Measurements from ENCODE around the gene HNRNPLL. TPM values are rescaled to one million over a fixed set of nuclear protein-coding genes. Genes with fewer than 3 reads are reported as not detected.
A peak's percentile ranks its signal among the peaks of the same experiment; 100 is the strongest.

Gene HNRNPLL
- total and polyA plus RNA-seq, 2 of the 13 experiments (the other 11 are each of a cell fraction or from before 2014, with no cell fraction given) = 49.4 to 103 TPM

DNA sequence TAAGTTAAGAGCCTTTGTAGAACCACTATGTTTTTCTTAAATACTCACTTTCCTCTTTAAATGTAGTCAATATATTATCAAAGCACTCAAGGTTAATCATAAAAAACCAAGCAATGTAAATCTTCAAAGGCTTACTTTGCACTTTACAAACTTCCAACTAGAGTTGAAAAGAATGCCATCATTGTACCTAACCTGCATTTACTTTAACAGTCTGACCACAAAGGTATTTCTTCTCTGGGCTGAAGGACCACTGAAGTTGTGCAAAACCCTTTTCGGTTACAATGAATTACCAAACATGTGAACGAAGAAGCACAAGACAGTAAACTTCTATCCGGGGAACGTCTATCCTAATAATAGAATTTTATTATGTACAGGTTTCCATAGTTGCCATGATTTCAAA is 3.0 kb downstream of the HNRNPLL start (continued):
- no peak for TF ChIP-seq ZNF780A (CRISPR knock-in tag; IDR thresholded peaks at IDR 0.05)
- TF ChIP-seq, protein P1, sequence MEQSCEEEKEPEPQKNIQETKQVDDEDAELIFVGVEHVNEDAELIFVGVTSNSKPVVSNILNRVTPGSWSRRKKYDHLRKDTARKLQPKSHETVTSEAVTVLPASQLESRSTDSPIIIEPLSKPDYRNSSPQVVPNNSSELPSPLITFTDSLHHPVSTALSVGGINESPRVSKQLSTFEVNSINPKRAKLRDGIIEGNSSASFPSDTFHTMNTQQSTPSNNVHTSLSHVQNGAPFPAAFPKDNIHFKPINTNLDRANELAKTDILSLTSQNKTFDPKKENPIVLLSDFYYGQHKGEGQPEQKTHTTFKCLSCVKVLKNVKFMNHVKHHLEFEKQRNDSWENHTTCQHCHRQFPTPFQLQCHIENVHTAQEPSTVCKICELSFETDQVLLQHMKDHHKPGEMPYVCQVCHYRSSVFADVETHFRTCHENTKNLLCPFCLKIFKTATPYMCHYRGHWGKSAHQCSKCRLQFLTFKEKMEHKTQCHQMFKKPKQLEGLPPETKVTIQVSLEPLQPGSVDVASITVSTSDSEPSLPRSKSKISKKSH (CRISPR knock-in tag; IDR thresholded peaks at IDR 0.05; ENCODE audit: borderline replicate concordance) = no peak
- peak; percentile 60 for TF ChIP-seq RARA (CRISPR knock-in tag; IDR thresholded peaks at IDR 0.05)
- no peak for TF ChIP-seq ZNF558 (CRISPR knock-in tag; IDR thresholded peaks at IDR 0.05; ENCODE audit: borderline replicate concordance)
- TF ChIP-seq RBFOX2 (IDR thresholded peaks at IDR 0.05; ENCODE audit: low read depth, low read length) = peak; percentile 11; the same call in 1 of the 2 replicates
- no peak for TF ChIP-seq ETV5 (CRISPR knock-in tag; IDR thresholded peaks at IDR 0.05; ENCODE audit: borderline replicate concordance)
- no peak for TF ChIP-seq EEA1 (CRISPR knock-in tag; IDR thresholded peaks at IDR 0.05; ENCODE audit: borderline replicate concordance)
- TF ChIP-seq ZNF10 (CRISPR knock-in tag; IDR thresholded peaks at IDR 0.05; ENCODE audit: borderline replicate concordance, low read depth) = no peak
- TF ChIP-seq FOSL1 (CRISPR knock-in tag; IDR thresholded peaks at IDR 0.05; ENCODE audit: borderline replicate concordance) = no peak
- no peak for TF ChIP-seq ZNF451 (CRISPR knock-in tag; IDR thresholded peaks at IDR 0.05)
- no peak for TF ChIP-seq SALL2 (CRISPR knock-in tag; IDR thresholded peaks at IDR 0.05)
- no peak for TF ChIP-seq ZNF292 (CRISPR knock-in tag; IDR thresholded peaks at IDR 0.05; ENCODE audit: borderline replicate concordance, low read depth)
- TF ChIP-seq, protein P2, sequence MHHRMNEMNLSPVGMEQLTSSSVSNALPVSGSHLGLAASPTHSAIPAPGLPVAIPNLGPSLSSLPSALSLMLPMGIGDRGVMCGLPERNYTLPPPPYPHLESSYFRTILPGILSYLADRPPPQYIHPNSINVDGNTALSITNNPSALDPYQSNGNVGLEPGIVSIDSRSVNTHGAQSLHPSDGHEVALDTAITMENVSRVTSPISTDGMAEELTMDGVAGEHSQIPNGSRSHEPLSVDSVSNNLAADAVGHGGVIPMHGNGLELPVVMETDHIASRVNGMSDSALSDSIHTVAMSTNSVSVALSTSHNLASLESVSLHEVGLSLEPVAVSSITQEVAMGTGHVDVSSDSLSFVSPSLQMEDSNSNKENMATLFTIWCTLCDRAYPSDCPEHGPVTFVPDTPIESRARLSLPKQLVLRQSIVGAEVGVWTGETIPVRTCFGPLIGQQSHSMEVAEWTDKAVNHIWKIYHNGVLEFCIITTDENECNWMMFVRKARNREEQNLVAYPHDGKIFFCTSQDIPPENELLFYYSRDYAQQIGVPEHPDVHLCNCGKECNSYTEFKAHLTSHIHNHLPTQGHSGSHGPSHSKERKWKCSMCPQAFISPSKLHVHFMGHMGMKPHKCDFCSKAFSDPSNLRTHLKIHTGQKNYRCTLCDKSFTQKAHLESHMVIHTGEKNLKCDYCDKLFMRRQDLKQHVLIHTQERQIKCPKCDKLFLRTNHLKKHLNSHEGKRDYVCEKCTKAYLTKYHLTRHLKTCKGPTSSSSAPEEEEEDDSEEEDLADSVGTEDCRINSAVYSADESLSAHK (CRISPR knock-in tag; IDR thresholded peaks at IDR 0.05; ENCODE audit: borderline replicate concordance) = no peak
- TF ChIP-seq PRPF4 (IDR thresholded peaks at IDR 0.05; ENCODE audit: low read depth, low read length, poor library complexity, severe bottlenecking) = no peak
- TF ChIP-seq, protein P3, sequence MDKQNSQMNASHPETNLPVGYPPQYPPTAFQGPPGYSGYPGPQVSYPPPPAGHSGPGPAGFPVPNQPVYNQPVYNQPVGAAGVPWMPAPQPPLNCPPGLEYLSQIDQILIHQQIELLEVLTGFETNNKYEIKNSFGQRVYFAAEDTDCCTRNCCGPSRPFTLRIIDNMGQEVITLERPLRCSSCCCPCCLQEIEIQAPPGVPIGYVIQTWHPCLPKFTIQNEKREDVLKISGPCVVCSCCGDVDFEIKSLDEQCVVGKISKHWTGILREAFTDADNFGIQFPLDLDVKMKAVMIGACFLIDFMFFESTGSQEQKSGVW (CRISPR knock-in tag; IDR thresholded peaks at IDR 0.05; ENCODE audit: borderline replicate concordance) = no peak
- TF ChIP-seq SCMH1 (CRISPR knock-in tag; IDR thresholded peaks at IDR 0.05; ENCODE audit: borderline replicate concordance) = no peak
- no peak for TF ChIP-seq ZBTB1 (CRISPR knock-in tag; IDR thresholded peaks at IDR 0.05; ENCODE audit: borderline replicate concordance)
- TF ChIP-seq ZNF768 (CRISPR knock-in tag; IDR thresholded peaks at IDR 0.05) = no peak
- TF ChIP-seq, protein P4, sequence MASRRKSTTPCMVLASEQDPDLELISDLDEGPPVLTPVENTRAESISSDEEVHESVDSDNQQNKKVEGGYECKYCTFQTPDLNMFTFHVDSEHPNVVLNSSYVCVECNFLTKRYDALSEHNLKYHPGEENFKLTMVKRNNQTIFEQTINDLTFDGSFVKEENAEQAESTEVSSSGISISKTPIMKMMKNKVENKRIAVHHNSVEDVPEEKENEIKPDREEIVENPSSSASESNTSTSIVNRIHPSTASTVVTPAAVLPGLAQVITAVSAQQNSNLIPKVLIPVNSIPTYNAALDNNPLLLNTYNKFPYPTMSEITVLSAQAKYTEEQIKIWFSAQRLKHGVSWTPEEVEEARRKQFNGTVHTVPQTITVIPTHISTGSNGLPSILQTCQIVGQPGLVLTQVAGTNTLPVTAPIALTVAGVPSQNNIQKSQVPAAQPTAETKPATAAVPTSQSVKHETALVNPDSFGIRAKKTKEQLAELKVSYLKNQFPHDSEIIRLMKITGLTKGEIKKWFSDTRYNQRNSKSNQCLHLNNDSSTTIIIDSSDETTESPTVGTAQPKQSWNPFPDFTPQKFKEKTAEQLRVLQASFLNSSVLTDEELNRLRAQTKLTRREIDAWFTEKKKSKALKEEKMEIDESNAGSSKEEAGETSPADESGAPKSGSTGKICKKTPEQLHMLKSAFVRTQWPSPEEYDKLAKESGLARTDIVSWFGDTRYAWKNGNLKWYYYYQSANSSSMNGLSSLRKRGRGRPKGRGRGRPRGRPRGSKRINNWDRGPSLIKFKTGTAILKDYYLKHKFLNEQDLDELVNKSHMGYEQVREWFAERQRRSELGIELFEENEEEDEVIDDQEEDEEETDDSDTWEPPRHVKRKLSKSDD (CRISPR knock-in tag; IDR thresholded peaks at IDR 0.05; ENCODE audit: low read depth) = no peak
- TF ChIP-seq, protein P5, sequence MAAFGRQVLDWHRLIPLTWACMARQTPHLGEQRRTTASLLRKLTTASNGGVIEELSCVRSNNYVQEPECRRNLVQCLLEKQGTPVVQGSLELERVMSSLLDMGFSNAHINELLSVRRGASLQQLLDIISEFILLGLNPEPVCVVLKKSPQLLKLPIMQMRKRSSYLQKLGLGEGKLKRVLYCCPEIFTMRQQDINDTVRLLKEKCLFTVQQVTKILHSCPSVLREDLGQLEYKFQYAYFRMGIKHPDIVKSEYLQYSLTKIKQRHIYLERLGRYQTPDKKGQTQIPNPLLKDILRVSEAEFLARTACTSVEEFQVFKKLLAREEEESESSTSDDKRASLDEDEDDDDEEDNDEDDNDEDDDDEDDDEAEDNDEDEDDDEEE (CRISPR knock-in tag; IDR thresholded peaks at IDR 0.05) = no peak
- no peak for TF ChIP-seq RARG (CRISPR knock-in tag; IDR thresholded peaks at IDR 0.05; ENCODE audit: low read depth)
- TF ChIP-seq ZNF44 (CRISPR knock-in tag; IDR thresholded peaks at IDR 0.05) = no peak
